HFF-Myc (cell line): ENCODE data around the gene ARHGEF4.
A peak's percentile ranks its signal among the peaks of the same experiment; 100 is the strongest.

Experiments used
- DNase-seq: peaks from one replicate; pipeline ENCODE4 v3.0.0-alpha.2; 2011; ENCODE audit warnings: low read depth; ENCODE audit errors: extremely low read depth
- H3K4me3 ChIP-seq: replicated peaks from 2 replicates; pipeline ENCODE4 v1.5.1; 2011; ENCODE audit warnings: low read depth, mild to moderate bottlenecking, control low read depth, low read length
- CTCF ChIP-seq: IDR thresholded peaks from 2 replicates; pipeline ENCODE4 v1.5.1; 2012; ENCODE audit warnings: mild to moderate bottlenecking, low read depth, low read length, control low read depth; ENCODE audit errors: missing control alignments

ARHGEF4 gene

GRCh38 chr2:131085646-131086045 is 248.9 kb downstream of the ARHGEF4 start:
- no peak overlapping the region for H3K4me3 ChIP-seq
- no peak for TF ChIP-seq CTCF
- DNase-seq: no peak

- no peak for TF ChIP-seq CTCF
- H3K4me3 ChIP-seq: peak overlapping the region; percentile 66
- DNase-seq: no peak
These were observed 255.8 kb downstream of the ARHGEF4 start for GRCh38 chr2:131092458-131093005.

GRCh38 chr2:131093006-131093695 is 256.4 kb downstream of the ARHGEF4 start, which contains the start of gene FAM168B:
FAM168B (minus strand) TSS chr2:131093460; CDS start chr2:131082646, 10,814 bp downstream.
- no peak for DNase-seq
- TF ChIP-seq CTCF: no peak
- peak within 1 kb of the TSS; percentile 66 for H3K4me3 ChIP-seq

GRCh38 chr2:131093696-131094462 is 257.2 kb downstream of the ARHGEF4 start:
- no peak for DNase-seq
- TF ChIP-seq CTCF: no peak
- peak overlapping the region; percentile 66 for H3K4me3 ChIP-seq

GRCh38 chr2:131094463-131095281 is 258.0 kb downstream of the ARHGEF4 start:
- H3K4me3 ChIP-seq: no peak overlapping the region; the same call in 1 of the 2 replicates
- TF ChIP-seq CTCF: no peak
- no peak for DNase-seq
